GM12878 (cell line): ENCODE data around the gene KHDRBS1.

Source experiments
- BCL3 ChIP-seq: IDR thresholded peaks from 2 replicates; pipeline ENCODE4 v1.6.1; 2011; ENCODE audit warnings: borderline replicate concordance, low read depth, mild to moderate bottlenecking, moderate library complexity, low read length; ENCODE audit not compliant: insufficient read depth, poor library complexity, severe bottlenecking
- BRCA1 ChIP-seq: IDR thresholded peaks from 2 replicates; pipeline ENCODE4 v1.6.1; 2011; ENCODE audit warnings: low read depth, low read length, improper control_type of control experiment
- JUND ChIP-seq: IDR thresholded peaks from 2 replicates; pipeline ENCODE4 v1.6.1; 2012; ENCODE audit warnings: low read depth, mild to moderate bottlenecking, low read length, improper control_type of control experiment, moderate library complexity
- MXI1 ChIP-seq: fragments of 150-350 bp; IDR thresholded peaks from 2 replicates; pipeline ENCODE4 v1.6.1; 2011; ENCODE audit warnings: low read depth, mild to moderate bottlenecking, inconsistent platforms, low read length, improper control_type of control experiment
- POLR2AphosphoS5 ChIP-seq: IDR thresholded peaks from 2 replicates; pipeline ENCODE4 v1.6.1; 2011; ENCODE audit warnings: mild to moderate bottlenecking, low read length, inconsistent platforms
- RAD21 ChIP-seq: IDR thresholded peaks from 2 replicates; pipeline ENCODE4 v1.6.1; 2011; ENCODE audit warnings: mild to moderate bottlenecking, low read depth, low read length, moderate library complexity; ENCODE audit not compliant: insufficient read depth
- RBBP5 ChIP-seq: fragments of 200-600 bp; sonication (generic); conservative IDR thresholded peaks from 2 replicates; pipeline ENCODE4 v1.6.1; 2016
- STAT3 ChIP-seq: IDR thresholded peaks from 2 replicates; pipeline ENCODE4 v1.6.1; 2011; ENCODE audit warnings: low read depth, low read length, improper control_type of control experiment
- TAF1 ChIP-seq: IDR thresholded peaks from 2 replicates; pipeline ENCODE4 v1.6.1; 2011; ENCODE audit warnings: mild to moderate bottlenecking, low read depth, low read length, borderline replicate concordance
- USF1 ChIP-seq: IDR thresholded peaks from 2 replicates; pipeline ENCODE4 v1.6.1; 2011; ENCODE audit warnings: borderline replicate concordance, low read depth, mild to moderate bottlenecking, moderate library complexity, mixed read lengths, low read length; ENCODE audit not compliant: insufficient read depth; ENCODE audit errors: extremely low read length
- USF2 ChIP-seq: IDR thresholded peaks from 2 replicates; pipeline ENCODE4 v1.6.1; 2011; ENCODE audit warnings: low read depth, low read length, improper control_type of control experiment, borderline replicate concordance
- ZBTB33 ChIP-seq: fragments of 450-650 bp; IDR thresholded peaks from 2 replicates; pipeline ENCODE4 v1.6.1; 2017; ENCODE audit warnings: mild to moderate bottlenecking
- ZNF217 ChIP-seq: fragments of 450-650 bp; IDR thresholded peaks from 2 replicates; pipeline ENCODE4 v1.6.1; 2017; ENCODE audit warnings: antibody characterized with exemption, mild to moderate bottlenecking

- TF ChIP-seq RAD21 (no peak), USF1 (no peak), STAT3 (no peak), BCL3 (no peak), BRCA1 (no peak), TAF1 (no peak), USF2 (no peak), ZBTB33 (no peak), ZNF217 (no peak), JUND (no peak), POLR2AphosphoS5 (no peak), RBBP5 (no peak), MXI1 (no peak)
Measured at GRCh38 chr1:32062867-32063230, 49.2 kb downstream of the KHDRBS1 start.
